IPS-18a (cell line): ENCODE data around the gene CCR4.
"Not testable (repeated sequence)": the region's sequence is repeated elsewhere in the genome, so short reads cannot be mapped to it uniquely, and the experiment has no call there.

ENCODE experiments used
- H3K27ac ChIP-seq: one replicate; pipeline ENCODE4 v1.5.1; 2013; ENCODE audit warnings: low read length
- H3K27me3 ChIP-seq: one replicate; pipeline ENCODE4 v1.6.1; 2013; ENCODE audit warnings: mild to moderate bottlenecking, low read length; ENCODE audit not compliant: control insufficient read depth, insufficient read depth
- H3K36me3 ChIP-seq: one replicate; pipeline ENCODE4 v1.6.1; 2013; ENCODE audit warnings: low read depth, low read length; ENCODE audit not compliant: control insufficient read depth
- H3K4me1 ChIP-seq: one replicate; pipeline ENCODE4 v1.6.1; 2013; ENCODE audit warnings: low read depth, low read length; ENCODE audit not compliant: control insufficient read depth
- H3K4me3 ChIP-seq: one replicate; pipeline ENCODE4 v1.5.1; 2013; ENCODE audit warnings: low read length
- H3K9ac ChIP-seq: one replicate; pipeline ENCODE4 v1.6.1; 2013; ENCODE audit warnings: mild to moderate bottlenecking, low read length, moderate library complexity
- H3K9me3 ChIP-seq: one replicate; pipeline ENCODE4 v1.6.1; 2013; ENCODE audit warnings: low read depth, low read length; ENCODE audit not compliant: control insufficient read depth

The CCR4 gene

GRCh38 chr3:32951410-32951811 lies at the start of gene CCR4:
Gene CCR4 (plus strand): TSS chr3:32951644. CDS start chr3:32953423, 1,779 bp downstream.
- Histone ChIP-seq H3K36me3 (no peaks in the 10 kb centered on the region), H3K9ac (no peak within 1 kb of the TSS), H3K4me3 (no peak within 1 kb of the TSS), H3K27ac (no peak within 1 kb of the TSS), H3K27me3 (no peaks in the 10 kb centered on the region), H3K4me1 (no peaks in the 10 kb centered on the region), H3K9me3 (no peaks in the 10 kb centered on the region)

GRCh38 chr3:32902887-32903371 lies 48.5 kb upstream of the CCR4 start:
- H3K4me3 ChIP-seq, H3K36me3 ChIP-seq, H3K27me3 ChIP-seq, H3K27ac ChIP-seq, H3K4me1 ChIP-seq, H3K9me3 ChIP-seq, H3K9ac ChIP-seq: not testable (repeated sequence)

- H3K9ac ChIP-seq = no peak overlapping the region
- H3K4me1 ChIP-seq = no peaks in the 10 kb centered on the region
- no peaks in the 10 kb centered on the region for H3K9me3 ChIP-seq
- H3K27me3 ChIP-seq = no peaks in the 10 kb centered on the region
- no peaks in the 10 kb centered on the region for H3K36me3 ChIP-seq
- H3K4me3 ChIP-seq = no peak overlapping the region
- H3K27ac ChIP-seq = no peak overlapping the region
Measured at GRCh38 chr3:32903953-32904352, 47.5 kb upstream of the CCR4 start.

- H3K9me3 ChIP-seq = no peaks in the 10 kb centered on the region
- no peak overlapping the region for H3K27ac ChIP-seq
- no peak overlapping the region for H3K9ac ChIP-seq
- no peaks in the 10 kb centered on the region for H3K27me3 ChIP-seq
- no peaks in the 10 kb centered on the region for H3K36me3 ChIP-seq
- H3K4me3 ChIP-seq = no peak overlapping the region
- H3K4me1 ChIP-seq = no peaks in the 10 kb centered on the region
Measured at GRCh38 chr3:32909999-32910398, 41.4 kb upstream of the CCR4 start.

GRCh38 chr3:32910954-32911353 lies 40.5 kb upstream of the CCR4 start:
- no peaks in the 10 kb centered on the region for H3K27me3 ChIP-seq
- no peaks in the 10 kb centered on the region for H3K9me3 ChIP-seq
- no peak overlapping the region for H3K27ac ChIP-seq
- H3K36me3 ChIP-seq = no peaks in the 10 kb centered on the region
- H3K4me1 ChIP-seq = no peaks in the 10 kb centered on the region
- H3K9ac ChIP-seq = no peak overlapping the region
- H3K4me3 ChIP-seq = no peak overlapping the region

- no peak overlapping the region for H3K4me3 ChIP-seq
- H3K9ac ChIP-seq = no peak overlapping the region
- H3K9me3 ChIP-seq = no peaks in the 10 kb centered on the region
- no peaks in the 10 kb centered on the region for H3K4me1 ChIP-seq
- no peaks in the 10 kb centered on the region for H3K27me3 ChIP-seq
- no peak overlapping the region for H3K27ac ChIP-seq
- no peaks in the 10 kb centered on the region for H3K36me3 ChIP-seq
Measured at GRCh38 chr3:32912046-32912445, 39.4 kb upstream of the CCR4 start.

GRCh38 chr3:32913790-32914446 lies 37.5 kb upstream of the CCR4 start:
- Histone ChIP-seq H3K4me1 (no peaks in the 10 kb centered on the region), H3K36me3 (no peaks in the 10 kb centered on the region), H3K27ac (no peak overlapping the region), H3K27me3 (no peaks in the 10 kb centered on the region), H3K4me3 (no peak overlapping the region), H3K9me3 (no peaks in the 10 kb centered on the region), H3K9ac (no peak overlapping the region)

- Histone ChIP-seq H3K9ac (no peak overlapping the region), H3K4me1 (no peaks in the 10 kb centered on the region), H3K36me3 (no peaks in the 10 kb centered on the region), H3K4me3 (no peak overlapping the region), H3K9me3 (no peaks in the 10 kb centered on the region), H3K27me3 (no peaks in the 10 kb centered on the region), H3K27ac (no peak overlapping the region)
Measured at GRCh38 chr3:32919920-32920319, 31.5 kb upstream of the CCR4 start.

- no peak overlapping the region for H3K27ac ChIP-seq
- H3K9me3 ChIP-seq = no peaks in the 10 kb centered on the region
- no peaks in the 10 kb centered on the region for H3K4me1 ChIP-seq
Measured at GRCh38 chr3:32922078-32922477, 29.4 kb upstream of the CCR4 start.

GRCh38 chr3:32930161-32930560 lies 21.3 kb upstream of the CCR4 start:
- Histone ChIP-seq H3K4me1 (no peaks in the 10 kb centered on the region), H3K27ac (no peak overlapping the region), H3K9me3 (no peaks in the 10 kb centered on the region), H3K9ac (no peak overlapping the region), H3K36me3 (no peaks in the 10 kb centered on the region), H3K4me3 (no peak overlapping the region), H3K27me3 (no peaks in the 10 kb centered on the region)

More at GRCh38 chr3:32922078-32922477, 29.4 kb upstream of the CCR4 start:
- Histone ChIP-seq H3K36me3 (no peaks in the 10 kb centered on the region), H3K27me3 (no peaks in the 10 kb centered on the region), H3K4me3 (no peak overlapping the region), H3K9ac (no peak overlapping the region)

- H3K27ac ChIP-seq, H3K27me3 ChIP-seq, H3K4me1 ChIP-seq, H3K36me3 ChIP-seq, H3K9me3 ChIP-seq, H3K9ac ChIP-seq, H3K4me3 ChIP-seq: not testable (repeated sequence)
Measured at GRCh38 chr3:32931273-32931672, 20.2 kb upstream of the CCR4 start.

GRCh38 chr3:32934150-32934742 lies 17.2 kb upstream of the CCR4 start:
- Histone ChIP-seq H3K27me3 (no peaks in the 10 kb centered on the region), H3K9me3 (no peaks in the 10 kb centered on the region), H3K4me1 (no peaks in the 10 kb centered on the region), H3K4me3 (no peak overlapping the region), H3K9ac (no peak overlapping the region), H3K27ac (no peak overlapping the region), H3K36me3 (no peaks in the 10 kb centered on the region)
